Stimulated activated effector memory CD8-positive, alpha-beta T cell treated with anti-CD3 and anti-CD28 coated beads, Interleukin-12 subunit alpha, Interleukin-12 subunit beta, amount 100 ng/mL, for 72 hours (primary cell): ENCODE measurements around the gene GARS1.

Experiments used
- ATAC-seq: fragments of 150-1000 bp; cut with Tn5 transposase; 2 replicates; pipeline ENCODE4 v1.10.0; 2021
- DNase-seq, 2 donors: peaks; one replicate each; pipeline ENCODE4 v3.0.0; 2021 to 2022; ENCODE audit warnings: low spot score in 2 of 2
- H3K27ac Mint-ChIP-seq: one replicate; pipeline ENCODE4 v1.8.0; 2022; ENCODE audit warnings: mild to moderate bottlenecking, mixed read lengths
- H3K36me3 Mint-ChIP-seq: one replicate; pipeline ENCODE4 v1.8.0; 2022; ENCODE audit warnings: mild to moderate bottlenecking, mixed read lengths
- H3K4me1 Mint-ChIP-seq: one replicate; pipeline ENCODE4 v1.8.0; 2022; ENCODE audit warnings: mixed read lengths
- H3K4me3 Mint-ChIP-seq: one replicate; pipeline ENCODE4 v1.8.0; 2022; ENCODE audit warnings: mild to moderate bottlenecking, mixed read lengths
- H3K9me3 Mint-ChIP-seq: one replicate; pipeline ENCODE4 v1.8.0; 2022; ENCODE audit warnings: mixed read lengths

Gene GARS1, protein sequence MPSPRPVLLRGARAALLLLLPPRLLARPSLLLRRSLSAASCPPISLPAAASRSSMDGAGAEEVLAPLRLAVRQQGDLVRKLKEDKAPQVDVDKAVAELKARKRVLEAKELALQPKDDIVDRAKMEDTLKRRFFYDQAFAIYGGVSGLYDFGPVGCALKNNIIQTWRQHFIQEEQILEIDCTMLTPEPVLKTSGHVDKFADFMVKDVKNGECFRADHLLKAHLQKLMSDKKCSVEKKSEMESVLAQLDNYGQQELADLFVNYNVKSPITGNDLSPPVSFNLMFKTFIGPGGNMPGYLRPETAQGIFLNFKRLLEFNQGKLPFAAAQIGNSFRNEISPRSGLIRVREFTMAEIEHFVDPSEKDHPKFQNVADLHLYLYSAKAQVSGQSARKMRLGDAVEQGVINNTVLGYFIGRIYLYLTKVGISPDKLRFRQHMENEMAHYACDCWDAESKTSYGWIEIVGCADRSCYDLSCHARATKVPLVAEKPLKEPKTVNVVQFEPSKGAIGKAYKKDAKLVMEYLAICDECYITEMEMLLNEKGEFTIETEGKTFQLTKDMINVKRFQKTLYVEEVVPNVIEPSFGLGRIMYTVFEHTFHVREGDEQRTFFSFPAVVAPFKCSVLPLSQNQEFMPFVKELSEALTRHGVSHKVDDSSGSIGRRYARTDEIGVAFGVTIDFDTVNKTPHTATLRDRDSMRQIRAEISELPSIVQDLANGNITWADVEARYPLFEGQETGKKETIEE

GRCh38 chr7:30594540-30595435 is at the start of gene GARS1:
Gene GARS1 (plus strand): TSS chr7:30594878. CDS start chr7:30594922, 44 bp downstream.
- H3K4me3 Mint-ChIP-seq, result peak within 1 kb of the TSS; percentile 100
- H3K36me3 Mint-ChIP-seq, result peaks cover 65% of the 10 kb centered on the region
- ATAC-seq (peak; percentile 96), DNase-seq (peak; percentile 82 to 93)
- no peaks in the 10 kb centered on the region for H3K9me3 Mint-ChIP-seq
- peaks cover 34% of the 10 kb centered on the region for H3K4me1 Mint-ChIP-seq
- H3K27ac Mint-ChIP-seq, result peak within 1 kb of the TSS; percentile 100

DNA sequence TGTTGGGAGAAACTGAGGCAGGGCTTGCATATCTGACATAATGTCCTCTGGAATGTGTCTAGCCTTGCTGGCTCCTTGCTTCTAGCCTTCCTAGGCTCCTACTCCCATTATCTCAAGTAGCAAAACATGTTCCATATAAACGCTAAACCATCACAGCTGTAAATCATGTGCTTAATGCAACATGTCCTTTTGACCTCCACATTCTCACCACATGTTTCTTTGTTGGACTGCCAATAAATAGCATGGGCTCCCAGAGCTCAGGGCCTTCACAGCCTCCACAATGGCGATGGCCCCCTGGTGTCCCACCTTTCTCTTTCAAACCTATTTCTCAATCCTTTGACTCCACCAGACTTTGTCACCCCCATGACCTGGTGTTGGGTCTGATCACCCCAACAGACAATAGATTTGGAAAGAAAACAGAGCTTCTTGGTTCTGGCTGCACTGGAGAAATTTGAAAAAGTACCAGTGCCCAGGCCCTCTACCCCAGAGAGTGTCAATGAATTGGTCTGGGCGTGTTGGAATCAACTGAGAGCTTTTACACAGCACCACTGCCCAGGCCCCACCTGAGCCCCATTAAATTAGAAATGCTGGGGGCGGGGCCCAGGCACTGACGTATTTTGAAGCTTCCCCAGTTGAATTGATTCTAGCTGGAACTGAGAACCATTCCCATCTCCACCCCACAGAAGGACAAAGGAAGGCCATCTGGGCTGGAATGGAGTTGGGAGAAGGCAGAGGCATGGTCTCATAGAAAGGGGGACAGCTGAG is 48.7 kb upstream of the GARS1 start:
- H3K27ac Mint-ChIP-seq, result no peak overlapping the region
- peaks cover 6% of the 10 kb centered on the region for H3K36me3 Mint-ChIP-seq
- no peaks in the 10 kb centered on the region for H3K9me3 Mint-ChIP-seq
- ATAC-seq, result no peak
- no peak for DNase-seq
- H3K4me1 Mint-ChIP-seq, result no peaks in the 10 kb centered on the region
- H3K4me3 Mint-ChIP-seq, result no peak overlapping the region

DNA sequence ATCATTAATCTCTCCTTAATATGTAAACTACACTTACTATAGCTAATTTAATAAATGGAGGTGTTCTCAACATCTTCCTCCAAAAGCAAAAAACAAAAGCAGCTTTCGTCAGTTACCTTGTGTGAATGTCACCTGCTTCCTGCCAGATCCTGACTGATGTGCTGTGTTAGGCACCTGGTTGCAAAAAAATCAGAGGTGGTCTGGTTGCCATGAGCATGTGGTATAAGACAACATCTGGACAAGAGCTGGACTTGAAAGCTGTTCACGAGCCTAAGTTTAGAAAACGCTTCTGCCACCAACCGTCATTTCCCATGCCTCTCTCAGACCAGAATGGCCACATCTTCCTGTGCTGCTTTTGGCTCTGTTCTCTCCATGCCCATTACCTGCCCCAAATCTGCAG is 48.1 kb upstream of the GARS1 start:
- H3K4me1 Mint-ChIP-seq, result no peaks in the 10 kb centered on the region
- no peak overlapping the region for H3K4me3 Mint-ChIP-seq
- no peak for DNase-seq
- ATAC-seq, result no peak
- no peak overlapping the region for H3K27ac Mint-ChIP-seq
- peaks cover 6% of the 10 kb centered on the region for H3K36me3 Mint-ChIP-seq
- H3K9me3 Mint-ChIP-seq, result no peaks in the 10 kb centered on the region

DNA sequence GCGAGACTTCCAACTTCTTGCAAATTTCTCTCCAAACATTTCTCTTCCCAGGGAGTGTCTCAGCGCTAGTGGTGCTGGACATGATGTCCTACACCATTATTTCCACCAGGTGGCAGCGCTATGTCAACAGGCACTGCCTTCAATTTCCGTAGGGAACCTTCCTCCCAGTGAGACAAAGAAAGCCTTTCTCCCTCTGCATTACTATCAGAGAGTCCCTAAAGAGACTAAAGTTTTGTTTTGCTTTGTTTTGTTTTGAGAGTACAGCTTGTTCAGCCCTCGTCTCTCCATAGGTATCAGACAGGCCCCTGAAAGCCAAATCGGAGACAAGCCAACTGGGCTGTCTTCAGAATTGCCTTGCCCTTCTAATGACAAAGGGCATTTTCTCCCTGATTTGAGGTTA is 45.8 kb upstream of the GARS1 start:
- Mint-ChIP-seq H3K36me3 (peaks cover 6% of the 10 kb centered on the region), H3K4me3 (no peak overlapping the region), H3K4me1 (no peaks in the 10 kb centered on the region), H3K9me3 (no peaks in the 10 kb centered on the region), H3K27ac (no peak overlapping the region)
- no peak for ATAC-seq
- no peak for DNase-seq

GRCh38 chr7:30549931-30550493 is 44.7 kb upstream of the GARS1 start:
- ATAC-seq (no peak), DNase-seq (no peak)
- no peaks in the 10 kb centered on the region for H3K4me1 Mint-ChIP-seq
- peaks cover 6% of the 10 kb centered on the region for H3K36me3 Mint-ChIP-seq
- H3K27ac Mint-ChIP-seq, result no peak overlapping the region
- no peak overlapping the region for H3K4me3 Mint-ChIP-seq
- H3K9me3 Mint-ChIP-seq, result no peaks in the 10 kb centered on the region

DNA sequence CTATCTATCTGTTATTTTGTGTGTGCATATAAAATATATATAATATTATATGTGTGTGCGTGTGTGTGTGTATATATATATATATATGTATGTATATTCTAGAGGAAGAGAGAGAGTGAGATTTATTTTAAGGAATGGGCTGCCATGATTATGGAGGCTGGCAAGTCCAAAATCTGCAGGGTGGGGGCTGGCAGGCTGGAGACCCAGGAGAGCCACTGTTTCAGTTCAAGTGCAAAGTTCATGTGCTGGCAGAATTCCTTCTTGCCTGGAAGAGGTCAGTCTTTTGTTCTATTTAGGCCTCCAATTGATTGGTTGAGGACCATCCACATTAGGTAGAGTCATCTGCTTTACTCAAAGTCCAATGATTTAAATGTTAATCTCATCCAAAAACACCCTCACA is 42.3 kb upstream of the GARS1 start:
- Mint-ChIP-seq H3K36me3 (peaks cover 6% of the 10 kb centered on the region), H3K27ac (no peak overlapping the region), H3K4me1 (no peaks in the 10 kb centered on the region), H3K4me3 (no peak overlapping the region), H3K9me3 (no peaks in the 10 kb centered on the region)
- ATAC-seq (no peak), DNase-seq (peak in 1 of 2 donors; percentile 20)

DNA sequence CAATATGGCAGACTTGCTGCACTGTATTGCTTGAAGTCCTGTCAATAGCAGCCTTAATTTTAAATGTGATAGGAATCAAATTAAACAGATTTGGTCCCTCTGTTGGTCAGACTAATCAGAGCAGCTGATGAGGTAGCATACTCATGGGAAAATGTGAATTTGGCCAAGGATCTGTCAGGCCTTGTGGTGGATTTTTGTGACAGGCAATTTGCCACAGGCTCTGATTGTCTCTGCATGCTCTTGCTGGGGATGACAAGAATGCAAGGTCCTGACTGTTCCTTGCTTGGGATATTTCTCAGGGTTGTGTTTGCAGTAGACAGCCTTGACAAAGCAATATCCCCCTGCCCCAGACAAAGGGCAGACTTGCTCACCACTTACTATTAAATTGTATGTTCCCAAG is 41.5 kb upstream of the GARS1 start:
- no peak for ATAC-seq

GRCh38 chr7:30553546-30553945 is 41.1 kb upstream of the GARS1 start:
- Mint-ChIP-seq H3K36me3 (peaks cover 6% of the 10 kb centered on the region), H3K27ac (no peak overlapping the region), H3K4me3 (no peak overlapping the region), H3K4me1 (no peaks in the 10 kb centered on the region), H3K9me3 (no peaks in the 10 kb centered on the region)
- ATAC-seq, result no peak
- no peak for DNase-seq

More for the DNA sequence above, 41.5 kb upstream of the GARS1 start:
- H3K4me1 Mint-ChIP-seq, result no peaks in the 10 kb centered on the region
- H3K36me3 Mint-ChIP-seq, result peaks cover 6% of the 10 kb centered on the region
- H3K27ac Mint-ChIP-seq, result no peak overlapping the region
- no peaks in the 10 kb centered on the region for H3K9me3 Mint-ChIP-seq
- no peak overlapping the region for H3K4me3 Mint-ChIP-seq
- peak in 1 of 2 donors; percentile 29 for DNase-seq

DNA sequence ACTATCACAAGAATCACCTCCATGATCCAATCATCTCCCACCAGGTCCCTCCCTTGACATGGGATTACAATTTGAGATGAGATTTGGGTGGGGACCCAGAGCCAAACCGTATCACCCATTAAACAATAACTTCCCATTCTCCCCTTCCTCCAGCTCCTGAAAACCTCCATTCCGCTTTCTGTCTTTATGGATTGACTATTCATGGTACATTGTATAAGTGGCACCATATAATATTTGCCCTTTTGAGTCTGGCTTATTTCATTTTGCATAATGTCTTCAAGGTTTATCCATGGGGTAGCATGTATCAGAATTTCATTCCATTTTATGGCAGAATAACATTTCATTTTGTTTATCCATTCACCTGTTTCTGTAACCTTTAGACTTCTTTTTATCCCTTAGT is 39.2 kb upstream of the GARS1 start:
- ATAC-seq (no peak), DNase-seq (no peak)
- H3K36me3 Mint-ChIP-seq, result peaks cover 3% of the 10 kb centered on the region
- H3K4me1 Mint-ChIP-seq, result no peaks in the 10 kb centered on the region
- no peak overlapping the region for H3K27ac Mint-ChIP-seq
- H3K9me3 Mint-ChIP-seq, result no peaks in the 10 kb centered on the region
- H3K4me3 Mint-ChIP-seq, result no peak overlapping the region

DNA sequence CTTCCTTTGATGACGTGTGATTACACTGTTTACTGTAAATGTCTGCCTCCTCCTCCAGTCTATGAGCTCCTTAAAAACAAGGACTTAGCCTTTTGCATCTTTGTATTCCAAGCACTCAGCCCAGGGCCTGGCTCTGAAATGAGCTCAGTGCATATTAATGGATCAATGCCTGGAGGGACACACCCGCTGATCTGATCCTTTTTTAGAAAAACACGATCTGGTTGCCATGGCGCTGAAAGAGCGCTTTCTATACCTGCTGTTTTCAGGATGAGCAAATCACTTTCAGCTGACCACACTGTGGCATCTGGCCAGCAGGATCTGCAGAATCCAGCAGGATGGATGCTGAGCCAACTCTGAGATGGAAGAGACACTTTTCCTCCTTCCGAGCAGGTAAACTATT is 37.8 kb upstream of the GARS1 start:
- no peak for ATAC-seq

GRCh38 chr7:30557245-30557644 is 37.4 kb upstream of the GARS1 start:
- Mint-ChIP-seq H3K36me3 (peaks cover 10% of the 10 kb centered on the region), H3K27ac (no peak overlapping the region), H3K9me3 (no peaks in the 10 kb centered on the region), H3K4me3 (no peak overlapping the region), H3K4me1 (no peaks in the 10 kb centered on the region)
- ATAC-seq (no peak), DNase-seq (no peak)

More for the DNA sequence above, 37.8 kb upstream of the GARS1 start:
- Mint-ChIP-seq H3K27ac (no peak overlapping the region), H3K4me1 (no peaks in the 10 kb centered on the region), H3K4me3 (no peak overlapping the region), H3K9me3 (no peaks in the 10 kb centered on the region), H3K36me3 (peaks cover 10% of the 10 kb centered on the region)
- no peak for DNase-seq

- no peak for ATAC-seq
- peak in 1 of 2 donors; percentile 32 for DNase-seq
These were observed 35.1 kb upstream of the GARS1 start for GRCh38 chr7:30559611-30560010.

GRCh38 chr7:30561389-30561788 is 33.3 kb upstream of the GARS1 start:
- Mint-ChIP-seq H3K4me3 (no peak overlapping the region), H3K4me1 (no peaks in the 10 kb centered on the region), H3K36me3 (peaks cover 17% of the 10 kb centered on the region), H3K9me3 (no peaks in the 10 kb centered on the region), H3K27ac (no peak overlapping the region)
- DNase-seq (no peak), ATAC-seq (no peak)

More at GRCh38 chr7:30559611-30560010, 35.1 kb upstream of the GARS1 start:
- Mint-ChIP-seq H3K36me3 (peaks cover 17% of the 10 kb centered on the region), H3K4me1 (no peaks in the 10 kb centered on the region), H3K9me3 (no peaks in the 10 kb centered on the region), H3K4me3 (no peak overlapping the region), H3K27ac (no peak overlapping the region)

DNA sequence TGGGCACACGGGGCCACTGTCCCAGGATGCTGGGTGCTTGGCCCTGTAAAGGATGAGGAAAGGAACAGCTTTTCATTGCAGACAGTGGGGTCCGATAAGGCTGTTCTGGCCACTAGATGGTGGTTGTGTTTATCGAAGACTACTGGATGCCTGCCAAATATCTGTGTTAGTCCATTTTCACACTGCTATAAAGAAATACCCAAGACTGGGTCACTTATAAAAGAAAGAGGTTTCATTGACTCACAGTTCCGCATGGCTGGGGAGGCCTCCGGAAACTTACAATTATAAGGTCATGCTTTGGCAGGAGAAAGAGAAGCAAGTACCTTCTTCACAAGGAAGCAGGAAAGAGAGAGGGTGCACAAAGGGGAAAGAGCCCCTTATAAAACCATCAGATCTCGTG is 32.2 kb upstream of the GARS1 start:
- no peaks in the 10 kb centered on the region for H3K4me1 Mint-ChIP-seq
- no peak for ATAC-seq
- H3K4me3 Mint-ChIP-seq, result no peak overlapping the region
- H3K9me3 Mint-ChIP-seq, result no peaks in the 10 kb centered on the region
- H3K27ac Mint-ChIP-seq, result no peak overlapping the region
- peak in 1 of 2 donors; percentile 18 for DNase-seq
- peaks cover 17% of the 10 kb centered on the region for H3K36me3 Mint-ChIP-seq
